GM19238 (cell line): ENCODE results near the gene NCOA1.
"Not testable (repeated sequence)": the region's sequence is repeated elsewhere in the genome, so short reads cannot be mapped to it uniquely, and the experiment has no call there.

Experiments used
- DNase-seq: peaks from one replicate; pipeline ENCODE4 v3.0.0; 2011; ENCODE audit warnings: low spot score; ENCODE audit not compliant: insufficient read length

The NCOA1 gene

DNA sequence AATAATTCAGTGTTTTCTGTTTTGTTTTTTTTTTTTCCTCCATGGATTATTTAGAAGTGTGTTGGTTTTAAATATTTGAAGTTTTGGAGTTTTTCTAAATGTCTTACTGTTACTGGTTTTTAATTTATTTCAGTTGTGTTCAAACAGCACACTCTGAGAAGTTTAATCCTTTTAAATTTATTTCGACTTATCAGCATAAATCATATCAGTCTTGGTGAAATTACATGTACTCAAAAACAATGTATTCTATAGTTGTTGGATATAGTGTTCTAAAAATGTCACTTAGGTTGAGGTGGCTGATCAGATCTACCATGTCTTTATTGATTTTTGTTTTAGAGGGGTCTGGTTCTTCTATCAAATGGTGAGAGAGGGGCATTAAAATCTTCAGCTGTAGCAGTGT is 134.7 kb downstream of the NCOA1 start:
- DNase-seq, result no peak

DNA sequence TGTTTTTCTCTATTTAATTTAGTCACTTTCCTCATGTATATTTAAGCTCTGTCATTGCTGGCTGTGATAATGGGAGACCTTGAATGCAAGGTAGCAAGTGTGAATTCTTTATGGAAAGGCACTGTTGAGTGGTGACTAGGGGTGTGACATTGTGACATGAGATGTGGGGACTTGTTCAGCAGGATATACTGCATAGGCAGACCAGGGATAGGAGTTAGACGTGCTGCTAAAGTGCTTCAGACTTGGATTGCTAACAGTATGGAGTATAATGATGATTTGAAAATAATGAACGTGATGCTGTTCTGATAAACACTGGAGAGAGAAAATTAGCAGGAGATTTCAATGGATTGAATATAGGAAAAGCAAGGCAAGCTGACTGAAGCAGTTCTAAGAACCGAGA is 135.1 kb downstream of the NCOA1 start:
- no peak for DNase-seq

DNA sequence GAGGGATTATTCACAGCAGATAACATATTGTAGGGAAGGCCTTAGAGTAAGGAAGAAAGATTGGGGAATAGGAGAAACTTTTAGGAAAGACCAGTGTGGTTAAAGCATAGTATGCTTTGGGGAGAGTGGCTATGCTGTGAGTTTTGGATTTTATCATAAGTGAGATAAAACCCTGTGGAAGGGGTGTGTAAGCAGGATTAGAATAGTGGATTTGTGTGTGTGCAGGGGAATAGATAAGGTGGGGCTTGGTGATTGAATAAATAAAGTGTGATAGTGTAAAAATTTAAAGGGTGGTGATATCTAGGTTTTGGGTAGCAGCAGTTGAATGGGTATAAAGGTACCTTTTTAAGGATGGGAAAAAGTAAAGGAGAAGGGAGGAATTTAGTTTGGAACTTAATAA is 137.7 kb downstream of the NCOA1 start:
- no peak for DNase-seq

DNA sequence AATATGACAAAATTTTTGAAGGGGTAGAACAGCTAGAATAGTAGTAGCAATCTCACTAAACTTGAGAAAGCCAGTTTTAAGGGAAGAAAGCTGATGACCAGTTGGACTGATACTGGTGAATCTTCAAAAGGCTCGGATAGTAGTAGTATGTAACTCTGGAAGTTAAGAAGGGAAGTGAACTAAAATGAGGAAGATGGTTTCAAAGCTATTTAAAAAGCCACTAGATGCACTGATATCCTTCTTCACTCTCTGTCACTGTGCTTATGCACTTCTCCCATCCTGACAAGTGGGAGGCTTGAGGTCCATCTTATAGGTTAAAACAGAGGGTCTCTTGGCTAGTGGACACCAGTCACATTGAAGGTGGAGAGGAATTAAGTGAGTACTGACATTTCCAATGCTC is 141.1 kb downstream of the NCOA1 start:
- DNase-seq, result no peak

DNA sequence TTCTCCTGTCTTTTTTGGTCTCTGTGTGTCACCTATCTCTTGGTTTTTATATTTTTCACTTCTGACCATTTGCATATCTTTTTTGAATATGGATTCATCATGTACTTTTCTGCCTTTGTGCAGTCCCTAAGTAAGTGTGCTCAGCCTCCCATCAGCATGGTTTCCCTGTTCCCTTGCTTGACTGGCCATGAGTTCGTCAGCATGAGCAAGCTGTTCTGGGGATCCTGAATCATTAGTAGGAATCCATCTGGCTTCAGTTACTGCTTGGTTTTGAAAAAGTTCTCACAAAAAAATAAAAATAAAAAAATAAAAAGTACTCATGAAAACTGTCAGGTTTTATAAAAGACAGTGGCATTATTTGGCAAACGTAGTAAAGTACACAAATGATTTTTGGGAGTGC is 144.1 kb downstream of the NCOA1 start:
- DNase-seq, result no peak

DNA sequence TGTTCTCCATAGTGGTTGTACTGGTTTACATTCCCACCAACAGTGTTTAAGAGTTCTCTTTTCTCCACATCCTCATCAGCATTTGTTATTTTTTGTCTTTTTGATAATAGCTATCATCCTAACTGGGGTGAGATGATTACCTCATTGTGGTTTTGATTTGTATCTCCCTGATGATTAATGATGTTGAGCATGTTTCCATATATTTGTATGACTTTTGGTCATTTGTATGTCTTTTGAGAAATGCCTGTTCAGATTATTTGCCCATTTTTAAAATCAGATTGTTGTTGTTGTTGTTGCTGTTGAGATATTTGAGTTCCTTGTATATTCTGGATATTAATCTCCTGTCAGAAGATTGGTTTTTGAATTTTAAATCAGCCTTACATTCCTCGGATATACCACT is 147.5 kb downstream of the NCOA1 start:
- DNase-seq, result no peak

DNA sequence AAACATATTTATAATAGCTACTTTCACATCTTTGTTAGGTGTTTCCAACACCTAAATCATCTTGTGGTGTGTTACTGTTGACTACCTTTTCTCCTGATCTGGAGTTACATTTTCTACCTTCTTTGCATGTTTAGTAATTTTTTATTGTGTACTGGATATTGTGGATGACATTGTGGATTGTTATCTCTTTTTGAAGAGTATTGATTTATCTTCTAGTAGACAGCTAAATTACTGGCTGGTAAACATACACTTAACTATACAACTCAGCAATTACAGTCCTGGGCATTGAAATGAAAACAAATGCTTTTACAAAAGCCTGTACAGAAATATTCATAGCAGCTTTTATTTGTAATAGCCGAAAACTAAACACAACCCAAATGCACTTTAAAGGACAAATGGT is 151.3 kb downstream of the NCOA1 start:
- DNase-seq, result no peak

DNA sequence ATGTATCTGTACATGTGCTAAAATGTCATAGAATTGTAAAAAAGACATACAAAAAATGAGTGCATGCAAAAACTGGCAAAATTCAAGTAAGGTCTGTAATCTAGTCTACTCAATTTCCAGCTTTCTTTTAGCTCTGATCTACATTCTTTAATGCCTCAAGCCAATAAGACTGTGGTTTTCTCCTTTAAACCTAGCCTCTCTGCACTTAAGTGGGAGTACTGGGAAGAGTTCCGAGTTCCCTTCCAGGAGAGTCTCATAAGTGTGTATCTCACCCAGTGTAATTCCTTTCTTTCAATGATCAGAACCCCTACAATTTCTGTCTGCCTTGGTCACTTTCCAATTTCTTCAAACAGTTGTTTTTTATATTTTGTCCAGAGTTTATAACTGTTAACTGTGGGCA is 152.0 kb downstream of the NCOA1 start:
- no peak for DNase-seq

DNA sequence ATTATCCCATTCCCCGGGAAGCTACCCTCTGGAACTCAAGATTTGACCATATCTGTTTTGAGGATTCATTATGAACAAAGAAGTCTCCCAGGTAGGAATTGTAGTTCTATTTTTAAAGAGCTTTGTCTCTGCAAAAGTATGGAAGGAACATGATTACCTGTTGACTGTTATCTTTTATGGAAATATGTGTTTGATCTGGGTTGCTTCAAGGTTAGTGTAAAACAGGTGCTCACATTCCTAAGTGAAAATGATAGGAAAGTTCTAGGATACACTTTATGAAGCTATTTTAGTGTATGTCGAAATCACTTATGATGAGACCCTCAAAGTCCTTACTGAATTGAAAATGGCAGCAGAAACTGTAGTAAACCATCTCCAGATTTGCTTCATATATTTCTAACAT is 153.0 kb downstream of the NCOA1 start:
- DNase-seq, result no peak

DNA sequence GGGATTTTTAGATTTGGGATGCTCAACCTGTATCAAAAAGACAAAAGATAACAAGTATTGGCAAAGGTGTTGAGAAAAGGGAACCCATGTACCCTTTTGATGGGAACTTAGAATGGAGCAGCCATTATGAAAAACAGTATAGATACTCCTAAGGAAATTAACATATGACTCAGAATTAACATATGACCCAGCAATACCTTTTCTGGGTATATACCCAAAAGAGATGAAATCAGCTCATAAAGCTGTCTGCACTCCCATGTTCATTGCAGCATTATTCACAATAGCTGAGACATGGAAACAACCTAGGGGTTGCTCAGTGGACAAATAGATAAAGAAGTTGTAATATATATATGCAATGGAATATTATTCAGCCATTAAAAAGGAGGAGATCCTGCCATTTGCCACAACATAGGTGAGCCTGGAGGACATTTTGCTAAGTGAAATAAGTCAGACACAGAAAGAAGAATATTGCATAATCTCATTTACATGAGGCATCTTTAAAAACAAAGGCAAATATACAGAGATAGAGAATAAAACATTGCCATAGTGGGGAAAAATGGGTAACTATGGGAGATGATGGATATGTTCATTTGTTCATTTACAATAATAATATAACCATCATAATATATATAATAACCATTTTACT is 160.1 kb downstream of the NCOA1 start:
- no peak for DNase-seq

DNA sequence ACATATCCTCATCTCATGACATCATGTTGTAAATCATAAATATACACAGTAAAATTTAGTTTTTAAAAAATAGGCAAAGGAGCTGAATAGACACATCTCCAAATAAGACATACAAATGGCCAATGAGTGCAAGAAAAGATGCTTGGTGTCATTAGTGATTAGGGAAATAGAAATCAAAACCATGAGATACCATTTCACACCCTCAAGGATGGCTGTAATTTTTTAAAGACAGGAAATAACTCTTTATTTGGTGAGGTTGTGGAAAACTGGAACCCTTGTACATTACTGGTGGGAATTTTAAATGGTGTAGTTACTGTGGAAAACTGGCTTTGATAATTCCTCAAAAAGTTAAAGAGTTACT is 160.6 kb downstream of the NCOA1 start:
- DNase-seq, result no peak

DNA sequence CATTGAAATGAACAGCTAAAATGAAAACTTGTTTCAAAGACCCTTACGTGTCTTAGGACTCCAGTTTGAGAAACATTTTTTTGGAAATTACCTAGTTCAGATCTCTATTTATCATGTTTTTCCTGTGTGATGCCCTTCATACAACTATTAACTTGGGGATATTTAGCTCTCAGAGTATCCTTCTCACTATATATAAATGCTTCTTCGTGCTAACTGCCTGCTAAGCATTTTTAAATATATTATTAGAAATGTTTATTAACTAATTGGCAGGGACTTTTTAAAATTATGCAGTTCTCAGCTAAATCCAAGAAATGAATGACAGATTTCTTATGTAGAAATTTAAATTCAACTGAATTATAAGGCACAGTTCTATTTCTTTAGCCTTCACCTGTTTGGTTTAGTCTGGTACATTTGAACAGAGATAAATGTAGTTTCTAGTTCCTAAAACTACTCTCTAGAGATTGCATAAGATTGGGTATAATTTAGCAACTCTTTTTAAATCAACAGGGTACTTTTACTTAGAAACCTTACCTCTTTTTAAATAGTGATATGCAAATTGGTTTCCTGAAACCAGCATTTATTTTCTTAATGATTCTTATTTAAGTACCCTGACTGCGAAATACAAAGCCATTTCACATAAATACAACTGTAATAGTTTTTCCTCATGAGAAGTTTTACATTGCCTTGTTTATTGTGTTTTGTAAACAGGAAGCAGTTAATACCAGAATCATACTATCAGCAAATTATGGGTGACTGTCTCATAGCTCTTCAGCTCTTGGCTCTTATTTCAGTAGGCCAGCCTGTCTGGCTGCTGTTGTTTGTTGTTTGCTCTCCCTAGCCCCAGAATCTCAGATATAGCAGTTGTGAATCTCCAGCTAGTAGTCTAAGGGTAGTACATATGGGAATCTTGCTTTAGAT is 161.5 kb downstream of the NCOA1 start:
- no peak for DNase-seq

DNA sequence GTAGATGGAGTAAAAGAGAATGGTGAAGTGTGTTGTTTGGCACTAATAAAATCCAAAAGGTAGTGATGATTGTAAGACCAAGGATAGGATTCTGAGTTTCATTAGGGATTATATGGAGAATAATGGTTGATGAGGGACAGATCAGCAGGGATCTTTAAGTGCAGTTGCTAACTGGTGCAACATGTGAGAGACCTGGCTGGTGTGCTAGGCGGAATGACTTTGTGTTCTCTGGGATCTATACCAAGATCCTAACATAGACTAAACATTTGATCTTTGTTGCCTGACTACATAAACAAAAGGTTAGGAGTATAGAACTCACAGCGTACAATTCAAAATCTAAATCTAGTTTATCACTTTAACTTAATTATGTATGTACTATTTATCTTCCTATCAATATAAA is 166.8 kb downstream of the NCOA1 start:
- DNase-seq, result no peak

DNA sequence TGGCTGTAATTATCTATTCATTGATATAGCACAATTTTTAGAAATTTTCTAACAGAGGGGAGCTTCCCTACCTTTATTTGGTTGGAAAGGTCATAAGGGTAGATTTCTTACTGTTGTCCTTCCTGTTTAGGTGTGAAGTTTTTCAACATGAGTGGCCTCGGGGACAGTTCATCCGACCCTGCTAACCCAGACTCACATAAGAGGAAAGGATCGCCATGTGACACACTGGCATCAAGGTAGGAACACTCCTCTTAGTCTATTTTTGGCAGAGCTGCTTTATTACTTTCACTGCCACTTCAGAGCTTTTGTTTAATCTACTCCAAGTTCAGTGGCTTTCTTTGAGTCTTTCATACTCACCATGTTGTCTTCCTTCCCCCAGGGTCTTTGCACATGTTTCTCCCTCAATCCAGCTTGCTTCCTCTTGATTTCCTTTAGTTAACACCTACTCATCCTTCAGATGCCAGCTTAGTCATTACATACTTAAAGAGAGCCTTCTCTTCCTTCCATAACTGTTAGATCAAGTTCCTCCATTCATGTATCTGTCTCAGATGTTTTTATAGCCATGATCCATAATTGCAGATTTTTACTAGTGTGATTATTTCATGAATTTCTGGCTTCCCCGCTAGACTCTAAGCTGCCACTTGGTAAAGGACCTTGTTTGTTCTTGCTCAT is 167.6 kb downstream of the NCOA1 start:
- DNase-seq, result no peak

DNA sequence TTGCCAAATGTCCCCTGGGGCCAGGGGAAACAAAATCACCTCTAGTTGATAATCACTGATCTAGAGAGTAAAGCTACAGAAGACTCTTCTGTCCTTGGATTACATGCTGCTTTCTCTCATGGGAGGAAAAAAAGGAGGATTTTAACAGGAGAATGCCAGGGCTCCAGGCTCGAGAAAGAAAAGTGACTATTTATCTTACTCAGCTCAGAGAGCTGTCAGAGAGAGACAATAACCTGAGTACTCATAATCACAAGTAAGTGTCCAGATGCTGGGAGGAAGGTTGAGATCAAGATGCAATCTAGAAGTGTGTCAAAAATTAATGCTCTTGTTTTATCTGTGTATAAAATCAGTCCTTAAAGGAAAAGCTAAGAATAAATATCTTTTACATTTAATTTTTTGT is 168.8 kb downstream of the NCOA1 start:
- DNase-seq, result no peak

DNA sequence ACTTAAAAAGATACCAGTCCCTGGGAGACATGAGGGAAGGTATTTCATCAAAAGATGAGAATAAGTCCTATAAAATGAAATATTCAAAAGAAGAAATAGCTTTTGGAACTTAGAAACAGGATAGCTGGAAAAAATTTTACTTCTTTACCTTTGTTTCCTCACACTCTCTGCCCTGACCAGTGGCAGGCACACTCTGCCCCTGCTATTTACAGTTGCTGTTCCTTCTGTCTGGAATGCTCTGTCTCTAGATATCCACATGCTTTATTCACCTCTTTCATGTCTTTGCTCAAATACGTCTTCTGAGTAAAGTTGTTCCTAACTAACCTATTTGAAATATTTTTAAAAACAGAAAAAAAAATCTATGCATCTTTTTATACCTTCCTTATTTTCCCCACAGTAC is 176.5 kb downstream of the NCOA1 start:
- DNase-seq, result no peak

DNA sequence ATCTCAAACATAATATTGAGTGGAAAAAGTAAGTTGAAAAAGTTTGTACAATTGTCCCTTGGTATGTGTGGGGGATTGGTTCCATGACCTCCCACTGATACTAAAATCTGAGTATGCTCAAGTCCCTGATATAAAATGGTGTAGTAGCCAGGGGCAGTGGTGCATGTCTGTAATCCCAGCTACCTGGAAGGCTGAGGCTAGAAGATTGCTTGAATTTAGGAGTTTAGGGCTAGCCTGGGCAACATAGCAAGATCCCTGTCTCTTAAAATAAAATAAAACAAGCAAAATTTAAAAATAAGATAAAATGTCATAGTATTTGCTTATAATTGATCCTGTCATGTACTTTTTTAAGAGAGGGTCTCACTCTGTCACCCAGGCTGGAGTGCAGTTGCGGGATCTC is 180.2 kb downstream of the NCOA1 start:
- no peak for DNase-seq

DNA sequence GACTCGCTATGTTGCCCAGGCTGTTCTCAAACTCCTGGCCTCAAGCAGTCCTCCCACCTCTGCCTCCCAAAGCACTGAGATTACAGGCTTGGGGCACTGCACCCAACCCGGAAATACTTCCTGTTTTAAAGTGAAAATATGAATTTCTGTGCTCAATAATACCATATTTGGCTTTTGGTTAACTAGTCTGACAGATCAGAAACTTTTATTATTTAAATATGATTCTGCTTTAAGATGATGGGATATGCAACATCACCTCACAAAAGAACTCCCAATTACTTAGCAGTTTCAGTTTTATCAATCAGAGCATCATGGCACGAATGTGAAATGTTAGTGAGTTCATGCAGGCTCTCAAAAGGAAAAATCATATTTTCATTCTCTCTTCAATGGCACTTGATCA is 181.5 kb downstream of the NCOA1 start:
- no peak for DNase-seq

DNA sequence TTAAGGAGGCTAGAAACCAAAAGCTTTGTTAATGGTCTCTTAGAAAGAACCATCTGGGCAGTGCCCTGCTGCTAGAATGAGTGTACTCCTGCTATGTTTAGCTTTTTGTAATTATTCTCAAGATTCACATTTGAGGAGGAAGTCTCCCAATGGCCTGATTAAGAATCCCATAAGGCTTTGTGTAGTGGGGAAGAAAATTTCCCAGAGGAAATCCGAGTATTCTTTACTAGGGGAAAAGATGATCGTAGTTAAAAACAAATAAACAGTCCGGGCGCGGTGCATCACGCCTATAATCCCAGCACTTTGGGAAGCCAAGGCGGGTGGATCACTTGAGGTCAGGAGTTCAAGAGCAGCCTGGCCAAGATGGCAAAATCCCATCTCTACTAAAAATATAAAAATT is 184.3 kb downstream of the NCOA1 start:
- DNase-seq, result no peak

DNA sequence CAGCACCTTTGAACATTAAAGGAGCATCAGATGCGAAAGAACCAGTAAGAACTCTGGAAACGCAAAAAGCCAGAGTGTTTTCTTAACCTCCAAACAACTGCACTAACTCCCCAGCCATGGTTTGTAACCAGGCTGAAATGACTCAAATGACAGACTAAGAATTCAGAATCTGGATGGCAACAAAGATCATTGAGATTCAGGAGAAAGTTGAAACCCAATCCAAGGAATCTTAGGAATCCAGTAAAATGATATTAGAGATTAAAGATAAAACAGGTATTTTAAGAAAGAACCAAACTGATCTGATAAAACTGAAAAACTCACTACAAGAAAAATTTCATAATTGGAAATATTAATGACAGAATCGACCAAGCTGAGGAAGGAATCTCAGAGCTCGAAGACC is 185.4 kb downstream of the NCOA1 start:
- no peak for DNase-seq

DNA sequence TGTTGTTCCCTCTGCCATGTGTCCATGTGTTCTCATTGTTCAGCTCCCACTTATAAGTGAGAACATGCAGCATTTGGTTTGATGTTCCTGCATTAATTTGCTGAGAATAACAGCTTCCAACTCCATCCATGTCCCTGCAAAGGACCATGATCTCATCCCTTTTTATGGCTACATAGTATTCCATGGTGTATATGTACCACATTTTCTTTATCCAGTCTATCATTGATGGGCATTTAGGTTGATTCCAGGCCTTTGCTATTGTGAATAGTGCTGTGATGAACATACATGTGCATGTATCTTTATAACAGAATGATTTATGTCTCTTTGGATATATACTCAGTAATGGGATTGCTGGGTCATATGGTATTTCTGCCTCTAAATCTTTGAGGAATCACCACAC is 187.0 kb downstream of the NCOA1 start:
- not testable (repeated sequence) for DNase-seq

DNA sequence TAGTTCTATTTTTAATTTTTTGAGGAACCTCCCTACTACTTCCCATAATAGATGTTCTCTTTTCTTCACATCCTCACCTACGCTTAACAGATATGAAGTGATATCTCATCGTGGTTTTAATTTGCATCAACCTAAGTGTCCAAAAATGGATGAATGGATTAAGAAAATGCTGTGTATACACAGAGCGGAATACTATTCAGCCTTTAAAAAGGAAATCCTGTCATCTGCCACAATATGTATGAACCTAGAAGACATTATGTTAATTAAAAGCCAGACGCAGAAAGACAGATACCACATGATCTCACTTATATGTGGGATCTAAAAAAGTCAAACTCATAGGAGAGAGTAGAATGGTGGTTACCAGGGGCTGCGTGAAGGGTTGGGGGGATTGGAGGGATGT is 189.1 kb downstream of the NCOA1 start:
- DNase-seq, result no peak

DNA sequence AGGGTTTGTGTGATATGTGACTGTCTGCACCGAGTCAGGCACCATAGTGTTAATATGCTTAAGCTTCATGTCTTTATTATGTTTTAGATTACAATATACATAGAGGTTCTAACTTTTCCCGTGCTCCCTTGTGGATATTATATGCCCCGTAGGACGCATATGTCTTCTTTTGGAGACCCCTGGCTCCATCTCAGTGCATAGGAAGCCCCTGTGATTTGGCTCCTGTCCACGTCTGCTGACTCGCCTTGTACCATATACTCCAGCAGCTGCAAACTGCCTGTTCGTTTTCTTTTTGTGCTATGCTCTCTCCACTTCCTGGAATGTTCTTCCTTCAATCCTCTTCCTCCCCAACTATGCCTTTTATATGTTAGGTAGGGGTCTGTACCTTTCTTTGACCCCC is 191.2 kb downstream of the NCOA1 start:
- no peak for DNase-seq
